HepG2 (cell line): Measurements from ENCODE around the gene TMEM63B. TPM values are rescaled to one million over a fixed set of nuclear protein-coding genes. Genes with fewer than 3 reads are reported as not detected.

Source experiments
- BHLHE40 ChIP-seq: IDR thresholded peaks from 2 replicates; pipeline ENCODE4 v1.6.1; 2011; ENCODE audit warnings: low read length, improper control_type of control experiment
- BORCS8-MEF2B ChIP-seq: sonication (generic); formaldehyde crosslinking; IDR thresholded peaks from 2 replicates; pipeline ENCODE4 v1.8.0; 2022; ENCODE audit warnings: mild to moderate bottlenecking, missing genetic modification reagents
- CEBPG ChIP-seq: IDR thresholded peaks from 2 replicates; pipeline ENCODE4 v1.6.1; 2016
- ELF3 ChIP-seq: IDR thresholded peaks from 2 replicates; pipeline ENCODE4 v1.6.1; 2016; ENCODE audit warnings: missing genetic modification reagents, missing compliant biosample characterization
- FOXA3 ChIP-seq: IDR thresholded peaks from 2 replicates; pipeline ENCODE4 v1.6.1; 2016; ENCODE audit warnings: missing genetic modification reagents, missing compliant biosample characterization
- HES4 ChIP-seq: sonication (generic); formaldehyde crosslinking; IDR thresholded peaks from 2 replicates; pipeline ENCODE4 v1.9.0; 2021; ENCODE audit warnings: mild to moderate bottlenecking, missing genetic modification reagents, borderline replicate concordance
- HOXA5 ChIP-seq: sonication (generic); formaldehyde crosslinking; IDR thresholded peaks from 2 replicates; pipeline ENCODE4 v1.4.0; 2020; ENCODE audit warnings: missing genetic modification reagents
- IKZF5 ChIP-seq: IDR thresholded peaks from 2 replicates; pipeline ENCODE4 v1.6.1; 2018; ENCODE audit warnings: missing genetic modification reagents, mild to moderate bottlenecking, missing compliant biosample characterization
- KAT8 ChIP-seq: IDR thresholded peaks from 2 replicates; pipeline ENCODE4 v1.6.1; 2016; ENCODE audit warnings: missing genetic modification reagents, missing compliant biosample characterization
- KMT2B ChIP-seq: IDR thresholded peaks from 2 replicates; pipeline ENCODE4 v1.6.1; 2016; ENCODE audit warnings: missing genetic modification reagents, missing compliant biosample characterization
- MAZ ChIP-seq, 2 experiments: sonication (generic) in 1 of 2; formaldehyde crosslinking in 1 of 2; IDR thresholded peaks; 2 replicates each; pipeline versions ENCODE4 v1.5.0 to v1.6.1; 2012 to 2020; ENCODE audit warnings: low read depth in 2 of 2, mild to moderate bottlenecking in 2 of 2, borderline replicate concordance in 1 of 2, improper control_type of control experiment in 1 of 2, low read length in 1 of 2, missing genetic modification reagents in 1 of 2, moderate library complexity in 1 of 2
- MEIS1 ChIP-seq: sonication (generic); formaldehyde crosslinking; IDR thresholded peaks from 2 replicates; pipeline ENCODE4 v1.9.0; 2021; ENCODE audit warnings: mild to moderate bottlenecking, missing genetic modification reagents, moderate library complexity, borderline replicate concordance
- NR2F1 ChIP-seq, 2 experiments: fragments of 450-650 bp in 1 of 2; formaldehyde crosslinking in 1 of 2; IDR thresholded peaks; 2 replicates each; pipeline versions ENCODE4 v1.5.0 to v1.6.1; 2016 to 2020; ENCODE audit warnings: mild to moderate bottlenecking in 1 of 2, missing compliant biosample characterization in 1 of 2, missing genetic modification reagents in 1 of 2, moderate library complexity in 1 of 2
- RERE ChIP-seq: IDR thresholded peaks from 2 replicates; pipeline ENCODE4 v1.6.1; 2016; ENCODE audit warnings: low read depth, missing genetic modification reagents, missing compliant biosample characterization
- SMC3 ChIP-seq: IDR thresholded peaks from 2 replicates; pipeline ENCODE4 v1.6.1; 2011; ENCODE audit warnings: low read length, improper control_type of control experiment
- ZFY ChIP-seq: sonication (generic); formaldehyde crosslinking; IDR thresholded peaks from 2 replicates; pipeline ENCODE4 v1.4.0; 2020; ENCODE audit warnings: missing genetic modification reagents
- ZNF263 ChIP-seq: sonication (generic); formaldehyde crosslinking; IDR thresholded peaks from 2 replicates; pipeline ENCODE4 v1.4.0; 2020; ENCODE audit warnings: missing genetic modification reagents
- ZNF574 ChIP-seq: sonication (generic); formaldehyde crosslinking; IDR thresholded peaks from 2 replicates; pipeline ENCODE4 v1.4.0; 2020; ENCODE audit warnings: missing genetic modification reagents
- ZNF749 ChIP-seq: sonication (generic); formaldehyde crosslinking; IDR thresholded peaks from 2 replicates; pipeline ENCODE4 v1.8.0; 2022; ENCODE audit warnings: mild to moderate bottlenecking, missing genetic modification reagents, moderate library complexity, borderline replicate concordance
- polyA plus RNA-seq, 8 experiments: library from polyadenylated mRNA; depleted of rRNA in 3 of 8; stranded (reverse) in 7 of 8; unstranded in 1 of 8; fragments of >200 nt; fragmentation: Illumina TruSeq in 4 of 8; extraction: Trizol in 4 of 8; gene quantifications; 2 replicates each; pipeline versions ENCODE4 v1.2.1 to v1.2.3, GENCODE V29; 2011 to 2016; ENCODE audit warnings: low read depth in 4 of 8, missing spikeins in 1 of 8, mixed read lengths in 1 of 8; ENCODE audit not compliant: insufficient read depth in 1 of 8
- total RNA-seq, 5 experiments: library from RNA; depleted of rRNA; stranded (reverse); fragments of >200 nt; fragmentation: Illumina TruSeq; extraction: Trizol; gene quantifications; 2 replicates each; pipeline ENCODE4 v1.2.3, GENCODE V29; 2016; ENCODE audit warnings: low read depth in 1 of 5

TMEM63B gene
- total and polyA plus RNA-seq, 2 of the 13 experiments (the other 11 are each of a cell fraction or from before 2014, with no cell fraction given): 27.4 to 75.8 TPM

GRCh38 chr6:44172731-44173500, 45.6 kb downstream of the TMEM63B start (continued):
- TF ChIP-seq IKZF5 (CRISPR knock-in tag): peak; percentile 51; the same call in 1 of the 2 replicates
- TF ChIP-seq BORCS8-MEF2B (CRISPR knock-in tag): 0 out of 2 replicates have a peak, but pooled peaks have one; percentile 45
- TF ChIP-seq ELF3 (CRISPR knock-in tag): peak; percentile 33; the same call in 1 of the 2 replicates
- peak; percentile 40; the same call in 1 of the 2 replicates for TF ChIP-seq ZNF263 (CRISPR knock-in tag)
- TF ChIP-seq ZNF574: peak; percentile 53
- no peak for TF ChIP-seq NR2F1 (CRISPR knock-in tag; IDR thresholded peaks at IDR 0.05)
- peak; percentile 59; the same call in 1 of the 2 replicates for TF ChIP-seq HES4 (CRISPR knock-in tag)
- 0 out of 2 replicates have a peak, but pooled peaks have one; percentile 26 for TF ChIP-seq KAT8 (CRISPR knock-in tag)
- TF ChIP-seq RERE (CRISPR knock-in tag): no peak
- TF ChIP-seq BHLHE40: 0 out of 2 replicates have a peak, but pooled peaks have one; percentile 11
- peak; percentile 91 for TF ChIP-seq SMC3
- TF ChIP-seq KMT2B (CRISPR knock-in tag): 0 out of 2 replicates have a peak, but pooled peaks have one; percentile 27
- peak; percentile 66; the same call in 1 of the 2 replicates for TF ChIP-seq HOXA5
- 0 out of 2 replicates have a peak, but pooled peaks have one; percentile 16 for TF ChIP-seq CEBPG
- TF ChIP-seq ZNF749: 0 out of 2 replicates have a peak, but pooled peaks have one; percentile 17
- peak; percentile 42; the same call in 1 of the 2 replicates for TF ChIP-seq ZFY (CRISPR knock-in tag)
- TF ChIP-seq MEIS1 (CRISPR knock-in tag): peak; percentile 31; the same call in 1 of the 2 replicates
- TF ChIP-seq FOXA3: no peak
- TF ChIP-seq MAZ (IDR thresholded peaks at IDR 0.05; ENCODE audit: borderline replicate concordance, low read depth, low read length): peak; percentile 42; the same call in 1 of the 2 replicates
- TF ChIP-seq MAZ (CRISPR knock-in tag; IDR thresholded peaks at IDR 0.05; ENCODE audit: low read depth): no peak
